Activated CD8-positive, alpha-beta memory T cell treated with anti-CD3 and anti-CD28 coated beads for 48 hours (primary cell): Measurements from ENCODE around the gene DPY19L3.
"Not testable (repeated sequence)": the region's sequence is repeated elsewhere in the genome, so short reads cannot be mapped to it uniquely, and the experiment has no call there.

Experiments
- DNase-seq, 3 experiments: peaks; one replicate each; pipeline ENCODE4 v3.0.0-alpha.2; 2020; ENCODE audit warnings: low read depth in 2 of 3, low spot score in 2 of 3

The DPY19L3 gene

DNA sequence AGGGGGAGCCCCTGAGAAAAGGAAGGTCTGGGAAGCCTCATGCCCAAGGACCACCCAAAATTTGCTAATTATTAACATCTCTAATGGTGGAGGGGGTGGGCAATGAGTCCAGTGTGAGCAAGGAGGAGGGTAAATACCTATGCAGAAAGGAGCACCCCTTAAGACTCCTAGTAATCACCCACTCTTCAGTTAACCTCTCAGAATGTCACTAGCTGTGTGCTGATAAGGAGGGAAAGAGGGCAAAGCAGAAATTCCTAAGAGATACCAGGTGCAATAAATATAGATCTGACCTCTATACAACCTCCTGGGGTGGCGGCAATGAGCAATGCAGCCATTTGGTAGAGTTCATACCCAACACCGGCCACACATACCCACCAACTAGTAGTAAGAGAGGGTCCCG lies 12.7 kb upstream of the DPY19L3 start:
- DNase-seq: no peak

GRCh38 chr19:32396046-32396652 lies 9.4 kb upstream of the DPY19L3 start:
- no peak for DNase-seq

GRCh38 chr19:32397671-32398101 lies 7.9 kb upstream of the DPY19L3 start:
- no peak for DNase-seq

GRCh38 chr19:32401992-32402391 lies 3.6 kb upstream of the DPY19L3 start:
- DNase-seq: no peak

DNA sequence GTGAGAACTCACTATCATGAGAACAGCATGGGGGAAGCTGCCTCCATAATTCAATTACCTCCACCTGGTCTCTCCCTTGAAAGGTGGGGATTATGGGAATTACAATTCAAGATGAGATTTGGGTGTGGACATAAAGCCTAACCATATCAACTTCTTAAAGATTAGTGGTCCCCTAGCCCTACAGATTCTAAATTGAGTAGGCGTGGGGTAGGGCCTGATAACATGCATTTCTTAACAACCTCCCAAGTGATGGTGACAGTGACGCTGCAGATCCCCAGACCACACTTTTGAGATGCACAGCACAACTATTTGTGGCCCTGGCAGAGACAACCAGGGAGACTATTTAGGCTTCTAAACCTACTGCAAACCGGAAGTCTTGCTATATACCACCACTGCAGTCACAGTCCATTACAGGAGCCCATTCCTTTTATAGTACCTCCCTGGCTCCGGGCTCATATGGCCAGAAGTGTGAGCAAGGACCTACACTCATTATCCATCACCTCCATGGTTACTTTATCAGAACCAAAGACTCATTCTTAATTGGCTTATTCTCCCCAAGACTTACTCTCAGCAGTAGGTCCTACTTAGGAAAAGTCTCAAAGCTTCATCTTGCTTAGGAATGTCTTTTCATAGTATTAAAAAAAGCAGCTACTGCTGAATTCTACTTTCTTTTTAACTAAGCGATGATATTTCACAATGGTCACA lies 2.1 kb upstream of the DPY19L3 start:
- DNase-seq: no peak

DNA sequence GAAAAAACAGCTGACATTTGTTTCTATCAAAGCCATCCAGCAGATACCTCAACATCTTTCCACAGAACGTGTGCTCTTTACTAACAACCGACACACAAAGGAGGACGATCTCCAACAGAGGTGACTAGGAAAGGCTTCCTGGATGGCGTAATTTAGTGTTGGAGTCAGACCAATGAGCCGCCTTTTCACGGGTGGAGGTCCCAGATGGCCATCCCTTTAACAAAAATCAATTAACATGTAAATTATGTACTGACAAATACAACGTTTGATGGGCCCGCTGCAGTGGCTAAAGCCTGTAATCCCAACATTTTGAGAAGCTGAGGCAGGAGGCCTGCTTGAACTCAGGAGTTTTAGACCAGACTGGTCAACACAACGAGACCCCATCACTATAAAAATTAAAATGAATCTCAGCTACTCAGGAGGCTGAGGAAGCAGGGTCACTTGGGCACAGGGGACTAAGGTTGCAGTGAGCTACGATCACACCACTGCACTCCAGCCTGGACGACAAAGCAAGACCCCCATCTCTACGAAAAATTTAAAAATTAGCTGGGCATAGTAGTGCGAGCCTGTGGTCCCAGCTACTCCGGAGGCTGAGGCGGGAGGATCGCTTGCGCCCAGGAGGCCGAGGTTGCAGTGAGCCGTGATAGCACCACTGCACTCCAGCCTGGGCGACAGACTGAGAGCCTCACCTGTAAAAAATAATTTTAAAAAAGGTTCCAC lies 1.2 kb upstream of the DPY19L3 start:
- DNase-seq: no peak

DNA sequence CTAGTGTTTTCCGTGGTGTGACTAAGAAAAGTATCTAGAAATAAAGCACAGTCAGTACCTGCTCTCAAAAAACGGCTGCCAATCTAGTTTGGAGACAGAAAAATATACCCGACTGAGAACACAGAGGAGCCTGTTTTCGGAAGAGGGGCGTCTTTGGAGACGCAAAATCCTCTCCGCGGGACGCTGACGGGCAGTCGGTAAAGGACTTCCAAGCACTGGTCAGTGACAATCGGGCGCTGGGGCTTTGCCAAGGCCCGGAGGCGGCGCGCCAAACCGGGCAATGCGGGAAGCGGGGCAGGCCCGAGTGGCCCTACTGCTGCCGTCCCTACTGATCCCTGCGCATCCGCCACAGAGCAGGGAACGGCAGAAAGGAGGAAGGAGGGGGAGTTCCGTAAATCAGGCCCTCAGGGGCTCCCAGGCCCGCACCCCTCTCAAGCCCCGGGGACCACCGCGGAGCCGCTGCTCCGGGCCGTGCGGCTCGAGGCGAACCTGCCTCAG lies 588 bp upstream of the DPY19L3 start:
- DNase-seq: peak in 1 of 3 experiments; percentile 20

GRCh38 chr19:32406161-32407003 lies 812 bp downstream of the DPY19L3 start:
- DNase-seq: no peak

DNA sequence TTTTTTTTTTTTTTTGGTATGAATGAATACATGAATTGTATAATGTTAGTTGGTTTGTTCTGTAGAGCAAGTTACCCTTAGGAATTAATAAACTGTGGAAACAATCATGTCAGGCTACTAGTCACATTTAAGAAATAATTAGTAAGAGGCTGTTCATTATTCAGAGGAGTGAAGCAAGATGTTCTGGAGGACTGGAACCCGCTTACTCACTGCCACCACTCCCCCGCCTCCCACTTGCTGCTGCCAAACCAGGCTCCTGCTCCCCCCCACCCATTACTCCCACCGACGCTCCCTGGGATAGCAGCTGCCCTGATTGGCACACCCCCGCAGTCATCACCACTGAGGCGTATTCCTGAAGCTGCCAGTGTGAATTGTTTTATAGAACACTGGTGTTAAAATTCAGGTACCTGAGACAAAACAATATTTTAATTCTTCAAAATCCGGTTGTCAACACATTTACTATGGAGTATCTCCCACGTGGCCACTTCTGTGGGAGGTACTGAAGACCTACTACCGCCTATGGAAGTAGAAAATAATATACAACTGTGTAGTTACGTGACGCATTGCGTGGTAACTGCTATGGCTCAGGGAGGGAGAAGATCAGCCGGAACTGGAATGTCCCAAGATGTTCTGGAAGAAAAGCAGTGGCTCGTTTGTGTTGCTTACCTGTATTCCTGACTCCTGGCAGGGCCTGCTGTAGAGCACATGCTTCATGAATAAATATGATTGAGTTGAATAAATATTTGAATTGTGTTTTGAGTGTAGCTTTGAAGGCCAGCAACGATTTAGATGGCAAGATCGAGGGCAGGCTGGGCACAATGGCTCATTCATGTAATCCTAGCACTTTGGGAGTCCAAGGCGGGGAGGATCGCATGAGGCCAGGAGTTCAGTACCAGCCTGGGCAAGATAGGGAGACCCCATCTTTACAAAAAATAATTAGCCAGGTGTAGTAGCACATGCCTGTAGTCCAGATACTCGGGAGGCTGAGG lies 1.7 kb downstream of the DPY19L3 start:
- DNase-seq: no peak

GRCh38 chr19:32415246-32415645 lies 9.7 kb downstream of the DPY19L3 start:
- no peak for DNase-seq

- DNase-seq: no peak
These were observed 10.1 kb downstream of the DPY19L3 start for GRCh38 chr19:32415669-32416068.

DNA sequence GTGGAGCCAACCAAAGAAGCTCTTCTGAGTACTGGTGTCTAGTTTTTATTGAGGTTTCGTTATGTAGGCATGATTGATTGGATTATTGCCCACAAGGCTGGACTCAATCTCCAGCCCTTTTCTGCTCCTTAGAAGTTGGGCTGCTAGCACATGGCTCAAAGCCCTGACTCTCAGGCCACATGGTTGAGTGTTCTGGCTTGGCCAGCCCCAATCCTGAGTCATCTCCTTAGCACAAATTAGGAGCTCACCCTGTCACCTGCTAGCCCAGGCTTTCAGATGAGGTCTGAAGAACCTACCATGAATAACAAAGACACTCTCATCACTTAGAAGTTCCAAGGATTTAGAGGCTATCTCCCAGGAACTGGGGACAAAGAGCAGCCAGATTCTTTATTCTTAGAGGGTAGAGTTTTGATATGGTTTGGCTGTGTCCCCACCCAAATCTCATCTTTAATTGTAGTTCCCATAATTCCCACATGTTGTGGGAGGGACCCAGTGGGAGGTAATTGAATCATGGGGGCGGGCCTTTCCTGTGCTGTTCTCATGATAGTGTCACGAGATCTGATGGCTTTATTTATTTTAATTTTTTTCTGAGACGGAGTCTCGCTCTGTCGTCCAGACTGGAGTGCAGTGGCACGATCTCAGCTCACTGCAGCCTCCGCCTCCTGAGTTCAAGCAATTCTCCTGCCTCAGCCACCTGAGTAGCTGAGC lies 11.3 kb downstream of the DPY19L3 start:
- DNase-seq: no peak

DNA sequence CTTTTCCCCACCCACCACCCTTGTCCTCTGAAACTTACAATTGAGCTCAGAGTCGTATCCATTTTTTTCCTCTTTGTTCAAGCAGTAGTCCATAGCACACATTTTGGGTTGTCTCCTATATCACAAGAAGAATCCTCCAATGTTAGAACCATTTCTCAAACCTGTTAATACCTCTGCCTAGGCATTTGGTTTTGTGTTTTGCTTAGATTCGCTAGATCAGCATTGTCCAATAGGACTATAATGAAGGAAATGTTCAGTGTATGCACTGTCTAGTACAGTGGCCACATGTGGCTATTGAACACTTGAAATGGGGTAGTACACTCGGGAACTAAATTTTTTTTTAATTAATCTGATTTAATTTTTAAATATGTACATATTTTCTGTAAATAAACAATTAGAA lies 12.6 kb downstream of the DPY19L3 start:
- no peak for DNase-seq

DNA sequence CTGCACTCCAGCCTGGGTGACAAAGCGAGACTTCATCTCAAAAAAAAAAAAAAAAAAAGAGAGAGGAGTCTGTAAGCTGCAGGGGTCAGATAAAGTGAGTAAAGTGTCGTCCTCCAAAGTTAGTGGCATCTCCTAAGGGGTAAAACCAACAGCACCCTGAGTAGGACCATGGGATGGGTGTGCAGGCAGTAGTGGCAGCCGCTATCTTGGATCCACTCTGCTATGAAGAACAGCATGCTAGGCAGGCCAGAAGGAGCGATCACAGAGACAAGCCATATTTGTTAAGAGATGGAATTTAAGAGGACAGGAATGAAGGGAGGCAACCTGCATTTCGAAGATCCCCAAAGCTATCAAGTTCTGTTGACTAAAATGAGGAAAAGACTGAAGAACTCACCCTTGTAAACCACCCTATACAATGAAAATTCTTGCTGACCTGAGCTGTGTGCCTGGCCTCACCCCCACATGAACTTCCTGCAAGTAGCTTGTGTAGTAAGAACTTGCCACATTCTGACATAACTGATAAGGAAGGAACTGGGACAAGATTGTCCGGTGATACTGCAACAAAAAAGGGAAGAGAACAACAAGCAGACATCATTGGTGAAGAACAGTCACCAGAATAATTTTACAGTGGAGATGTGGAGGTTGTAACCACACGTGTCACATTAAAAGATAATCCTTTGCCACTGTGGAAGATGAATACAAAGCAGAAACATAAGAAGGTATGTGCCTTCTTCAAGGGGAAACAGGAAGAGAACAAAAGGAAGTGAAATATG lies 16.2 kb downstream of the DPY19L3 start:
- no peak for DNase-seq

DNA sequence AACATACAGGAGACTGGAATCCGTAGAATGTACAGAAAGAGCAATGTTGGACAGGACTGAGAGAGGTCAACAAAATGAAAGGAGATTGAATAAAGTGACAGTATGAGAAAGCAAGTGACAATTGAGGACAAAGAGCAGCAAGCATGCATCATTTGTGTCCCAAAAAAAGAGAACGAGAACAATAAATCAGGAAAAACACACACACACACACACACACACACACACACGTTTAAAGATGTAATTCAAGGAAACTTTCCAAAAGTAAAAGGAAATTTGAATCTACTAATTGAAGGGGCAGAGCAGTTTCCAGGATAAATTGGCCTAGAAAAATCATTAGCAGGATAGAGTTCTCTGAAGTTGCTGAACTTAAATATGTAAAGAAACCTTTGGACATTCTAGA lies 16.9 kb downstream of the DPY19L3 start:
- DNase-seq: no peak

GRCh38 chr19:32423944-32424343 lies 18.4 kb downstream of the DPY19L3 start:
- DNase-seq: not testable (repeated sequence)

DNA sequence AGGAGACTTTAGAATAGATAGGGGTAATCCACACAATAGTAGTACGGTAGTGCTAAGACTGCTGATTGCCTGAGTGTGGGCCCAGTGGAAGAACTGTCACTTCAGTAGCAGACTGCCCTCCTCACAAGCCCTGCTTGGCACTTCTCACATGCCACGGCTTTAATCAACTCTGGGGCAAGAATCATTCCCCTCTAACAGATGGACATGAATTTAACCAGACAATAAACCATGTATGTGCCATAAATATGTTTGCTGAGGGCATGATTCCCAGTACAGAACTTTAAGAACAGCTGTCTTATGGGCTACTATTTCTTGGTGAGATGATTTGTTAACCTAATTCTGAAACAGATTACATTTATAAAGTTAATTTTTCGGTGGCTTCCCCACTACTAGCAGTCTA lies 22.0 kb downstream of the DPY19L3 start:
- DNase-seq: no peak

DNA sequence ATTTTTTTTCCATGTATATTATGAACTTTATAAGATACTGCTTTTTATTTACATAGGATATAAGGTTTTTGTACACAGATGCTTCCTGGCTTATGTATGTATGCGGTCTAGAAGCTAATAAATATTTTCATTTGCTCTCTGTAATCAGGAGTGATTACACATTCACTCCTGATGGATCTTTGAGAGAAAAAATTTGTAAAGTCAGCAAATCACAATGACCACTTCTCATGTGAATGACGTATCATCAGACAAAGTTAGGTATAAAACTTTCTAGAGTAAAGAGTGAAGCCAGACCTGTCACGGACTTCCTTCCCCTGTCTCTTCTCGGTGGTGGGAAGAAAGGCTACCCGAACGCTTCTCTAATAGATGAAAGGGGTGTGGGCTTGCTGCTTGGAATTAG lies 31.1 kb downstream of the DPY19L3 start:
- no peak for DNase-seq

DNA sequence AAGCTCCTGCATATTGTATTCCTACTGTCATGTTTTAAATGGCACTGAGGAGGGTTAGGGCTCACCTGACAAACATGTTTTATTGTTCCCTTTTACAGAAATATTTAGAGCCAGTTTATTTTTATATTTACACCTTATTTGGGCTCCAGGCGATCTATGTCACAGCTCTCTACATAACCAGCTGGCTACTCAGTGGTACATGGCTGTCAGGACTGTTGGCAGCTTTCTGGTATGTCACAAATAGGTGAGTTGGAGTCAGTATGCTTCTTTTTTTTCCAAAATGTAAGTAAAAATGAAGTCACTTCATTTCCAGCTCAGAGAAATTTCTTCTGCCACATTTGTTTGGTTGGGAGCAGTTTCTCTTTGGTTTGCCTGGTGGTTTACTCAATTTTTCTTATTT lies 31.5 kb downstream of the DPY19L3 start:
- no peak for DNase-seq
